ENCODE measurements around the gene IRGQ.

IRGQ gene

DNA sequence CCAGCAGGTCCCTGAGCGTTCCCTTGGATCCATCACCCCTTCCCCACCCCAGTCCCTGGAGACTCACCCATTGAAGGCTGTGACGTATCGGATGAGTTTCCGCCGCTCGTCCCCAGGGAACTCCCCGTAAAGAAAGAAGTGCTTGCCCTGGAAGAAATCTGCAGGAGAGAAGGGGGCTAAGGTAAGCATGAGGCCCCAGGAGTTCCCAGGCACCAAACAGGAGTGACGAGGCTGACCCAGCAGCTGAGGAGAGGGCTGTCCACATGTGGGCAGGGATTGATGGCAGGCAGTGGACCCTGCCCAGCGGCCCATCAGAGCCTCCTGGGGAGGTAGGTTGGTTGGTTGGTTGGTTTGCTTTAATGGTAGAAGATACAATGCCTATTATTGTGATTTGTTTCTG is 51.9 kb downstream of the IRGQ start:
- DNase-seq (ENCODE audit: low spot score): no peak

DNA sequence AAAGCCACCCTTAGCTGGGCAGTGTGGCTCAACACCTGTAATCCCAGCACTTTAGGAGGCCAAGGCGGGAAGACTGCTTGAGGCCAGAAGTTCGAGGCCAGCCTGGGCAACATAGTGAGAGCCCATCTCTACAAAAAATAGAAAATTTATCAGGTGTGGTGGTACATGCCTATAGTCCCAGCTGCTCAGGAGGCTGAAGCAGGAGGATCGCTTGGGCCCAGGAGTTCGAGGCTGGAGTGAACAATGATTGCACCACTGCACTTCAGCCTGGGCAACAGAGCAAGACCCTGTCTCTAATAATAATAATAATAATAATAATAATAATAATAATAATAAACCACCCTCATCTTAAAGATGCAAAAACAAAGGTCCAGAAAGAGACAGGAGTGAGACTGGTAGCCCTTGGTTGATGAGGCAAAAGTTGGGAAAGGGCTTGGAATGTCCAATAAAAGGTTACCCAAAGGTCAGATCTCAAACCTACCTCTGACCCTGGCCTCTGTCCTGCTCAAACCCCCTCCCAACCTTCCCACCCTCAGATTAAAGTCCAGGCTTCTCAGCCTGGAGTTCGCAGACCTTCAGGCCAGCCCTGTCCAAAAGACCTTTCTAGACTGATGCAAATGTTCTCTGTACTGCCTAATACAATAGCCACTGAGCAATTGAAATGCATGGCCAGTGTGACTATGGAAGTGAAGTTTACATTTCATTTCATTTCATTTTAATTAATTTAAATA is 53.8 kb downstream of the IRGQ start:
- no peak for DNase-seq (ENCODE audit: low spot score)

DNA sequence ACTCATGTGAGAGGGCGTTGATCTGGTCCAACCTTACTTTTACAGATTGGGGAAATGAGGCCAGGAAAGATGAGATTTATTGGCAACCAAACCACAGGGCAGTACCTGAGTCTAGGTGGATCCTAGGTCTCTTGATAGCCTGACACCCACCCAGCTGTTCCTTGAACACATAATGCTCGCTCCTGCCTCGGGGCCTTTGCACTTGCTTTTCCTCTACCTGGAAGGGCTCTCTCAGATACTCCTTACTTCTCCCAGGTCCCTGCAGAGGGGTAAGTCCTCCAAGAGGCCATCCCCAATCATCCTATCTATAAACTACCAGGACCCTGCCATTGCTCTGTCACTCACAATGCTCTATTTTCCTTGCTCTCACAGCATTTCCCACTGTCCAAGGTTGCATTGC is 55.6 kb downstream of the IRGQ start:
- no peak for DNase-seq (ENCODE audit: low spot score)

DNA sequence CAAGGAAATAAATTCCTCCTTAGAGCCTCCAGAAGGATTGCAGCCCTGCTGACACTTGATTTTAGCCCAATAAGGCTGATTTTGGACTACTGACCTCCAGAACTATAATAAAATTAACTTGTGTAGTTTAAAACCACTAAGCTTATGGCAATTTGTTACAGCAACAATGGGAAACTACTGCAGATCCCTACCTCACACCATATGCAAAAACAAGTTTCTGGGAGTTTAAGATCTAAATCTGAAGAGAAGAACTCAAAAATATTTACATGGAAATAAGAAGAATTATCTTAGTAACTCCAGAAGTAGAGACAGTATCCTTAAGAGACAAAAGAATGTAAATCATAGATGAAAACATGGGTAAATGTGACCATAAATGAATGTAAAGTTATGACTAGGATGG is 57.0 kb downstream of the IRGQ start:
- DNase-seq (ENCODE audit: low spot score): no peak

DNA sequence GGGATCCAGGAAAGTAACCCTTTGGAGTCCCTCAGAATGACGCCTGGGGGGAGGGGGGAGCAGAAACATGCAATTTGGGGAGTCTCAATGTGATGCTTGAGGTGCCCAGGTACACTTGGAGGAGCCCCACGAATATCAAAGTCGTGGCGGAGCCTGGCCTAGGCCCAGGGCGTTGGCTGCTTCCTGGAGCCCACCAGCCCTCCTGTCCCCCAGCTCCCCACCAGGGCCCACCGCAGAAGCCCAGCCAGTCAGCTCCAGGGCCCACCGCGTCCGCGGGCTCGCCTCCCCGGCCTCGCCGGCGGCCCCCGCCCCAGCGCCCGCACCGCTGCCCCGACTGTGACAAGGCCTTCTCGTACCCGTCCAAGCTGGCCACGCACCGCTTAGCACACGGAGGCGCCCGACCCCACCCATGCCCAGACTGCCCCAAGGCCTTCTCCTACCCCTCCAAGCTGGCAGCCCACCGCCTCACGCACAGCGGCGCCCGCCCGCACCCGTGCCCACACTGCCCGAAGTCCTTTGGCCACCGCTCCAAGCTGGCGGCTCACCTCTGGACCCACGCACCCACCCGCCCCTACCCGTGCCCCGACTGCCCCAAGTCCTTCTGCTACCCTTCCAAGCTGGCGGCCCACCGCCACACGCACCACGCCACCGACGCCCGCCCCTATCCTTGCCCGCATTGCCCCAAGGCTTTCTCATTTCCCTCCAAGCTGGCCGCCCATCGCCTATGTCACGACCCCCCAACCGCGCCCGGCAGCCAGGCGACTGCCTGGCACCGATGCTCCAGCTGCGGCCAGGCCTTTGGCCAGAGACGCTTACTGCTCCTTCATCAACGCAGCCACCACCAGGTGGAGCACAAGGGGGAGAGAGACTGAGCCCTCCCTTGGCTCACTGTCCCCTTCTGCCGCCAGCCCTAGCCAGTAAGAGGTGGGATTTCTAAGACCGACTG is 60.8 kb downstream of the IRGQ start:
- peak; percentile 57 for DNase-seq (ENCODE audit: low spot score)

All from kidney tubule cell (primary cell).